GM15510 (cell line): ENCODE data around the gene BCL2L13.

Source experiments
- POLR2A ChIP-seq: IDR thresholded peaks from 3 replicates; pipeline ENCODE4 v1.6.1; 2011; ENCODE audit warnings: borderline replicate concordance; ENCODE audit not compliant: insufficient read length; ENCODE audit errors: extremely low read depth

Gene BCL2L13

DNA sequence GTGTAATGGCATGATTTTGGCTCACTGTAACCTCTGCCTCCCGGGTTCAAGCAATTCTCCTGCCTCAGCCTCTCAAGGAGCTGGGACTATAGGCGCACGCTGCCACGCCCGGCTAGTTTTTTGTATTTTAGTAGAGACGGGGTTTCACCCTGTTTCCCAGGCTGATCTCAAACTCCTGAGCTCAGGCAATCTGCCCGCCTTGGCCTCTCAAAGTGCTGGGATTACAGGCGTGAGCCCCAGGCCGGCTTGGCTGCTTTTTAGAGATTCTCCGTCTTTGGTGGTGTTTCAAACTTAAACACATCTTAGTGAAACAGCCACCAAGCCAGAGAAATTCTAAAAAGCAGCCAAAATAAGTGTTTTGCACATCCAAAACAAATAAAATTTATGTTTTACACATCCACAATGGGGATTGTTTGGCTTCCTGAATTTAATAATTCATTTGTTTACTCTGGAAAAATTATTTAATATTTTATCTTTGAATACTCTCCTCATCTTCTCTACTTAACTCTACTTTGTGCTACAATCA, 18.4 kb downstream of the BCL2L13 start:
- TF ChIP-seq POLR2A = no peak

GRCh38 chr22:17664414-17665055, 26.0 kb downstream of the BCL2L13 start:
- no peak for TF ChIP-seq POLR2A

- TF ChIP-seq POLR2A = no peak
Measured at GRCh38 chr22:17665248-17665647, 26.7 kb downstream of the BCL2L13 start.

- no peak for TF ChIP-seq POLR2A
Measured at GRCh38 chr22:17665854-17666253, 27.3 kb downstream of the BCL2L13 start.

- no peak for TF ChIP-seq POLR2A
Measured at GRCh38 chr22:17672417-17672991, 33.9 kb downstream of the BCL2L13 start.

GRCh38 chr22:17674152-17674551, 35.6 kb downstream of the BCL2L13 start:
- TF ChIP-seq POLR2A = no peak

GRCh38 chr22:17675584-17675983, 37.0 kb downstream of the BCL2L13 start:
- TF ChIP-seq POLR2A = no peak

- no peak for TF ChIP-seq POLR2A
Measured at GRCh38 chr22:17678817-17679385, 40.3 kb downstream of the BCL2L13 start.

- no peak for TF ChIP-seq POLR2A
Measured at GRCh38 chr22:17684245-17684644, 45.7 kb downstream of the BCL2L13 start.

GRCh38 chr22:17692841-17693240, 54.3 kb downstream of the BCL2L13 start:
- TF ChIP-seq POLR2A = no peak

- no peak for TF ChIP-seq POLR2A
Measured at GRCh38 chr22:17694193-17694592, 55.6 kb downstream of the BCL2L13 start.

DNA sequence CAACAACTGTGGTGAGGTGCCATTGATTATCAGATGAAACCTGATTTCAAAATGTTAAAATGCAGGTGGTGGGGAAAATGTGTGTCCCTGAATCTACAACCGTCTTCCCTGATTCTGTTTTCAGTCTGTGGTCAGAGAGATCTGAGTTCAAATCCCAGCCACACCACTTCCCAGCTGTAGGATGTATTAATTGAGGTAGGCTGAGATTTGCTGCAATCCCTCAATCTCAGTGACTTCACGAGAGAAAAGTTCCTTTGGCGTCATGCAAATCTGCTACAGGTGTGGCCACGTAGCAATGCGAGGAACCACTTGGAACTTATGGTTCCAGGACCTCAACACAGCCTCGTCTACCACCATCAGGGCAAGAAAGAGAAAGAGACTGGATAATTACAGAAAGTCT, 56.2 kb downstream of the BCL2L13 start:
- TF ChIP-seq POLR2A = no peak

GRCh38 chr22:17695986-17696385, 57.4 kb downstream of the BCL2L13 start:
- TF ChIP-seq POLR2A = no peak

GRCh38 chr22:17698948-17699347, 60.4 kb downstream of the BCL2L13 start:
- no peak for TF ChIP-seq POLR2A

- no peak for TF ChIP-seq POLR2A
Measured at GRCh38 chr22:17699696-17700340, 61.3 kb downstream of the BCL2L13 start.
